Measurements from ENCODE around the gene POMGNT1. TPM values are rescaled to one million over a fixed set of nuclear protein-coding genes. Genes with fewer than 3 reads are reported as not detected.
"Not testable (repeated sequence)": the region's sequence is repeated elsewhere in the genome, so short reads cannot be mapped to it uniquely, and the experiment has no call there.

Gene POMGNT1
- polyA plus RNA-seq, 3 donors = 10.3 to 16.7 (median 12.2) TPM

- Mint-ChIP-seq H3K4me1 (peaks cover 26% of the 10 kb centered on the region), H3K27me3 (ENCODE audit: low read depth in 3 of 3) (peaks cover 0 to 3% (median 0%) of the 10 kb centered on the region in 3 donors), H3K4me3 (no peak overlapping the region), H3K36me3 (peaks cover 0 to 3% of the 10 kb centered on the region in 2 donors), H3K9me3 (peaks cover 0 to under 1% (median 0%) of the 10 kb centered on the region in 7 donors), H3K27ac (no peak overlapping the region)
- Histone ChIP-seq H3K27ac (ENCODE audit: low read depth in 1 of 2, low read length in 2 of 2) (no peak overlapping the region), H3K4me3 (replicated peaks in 1 of 3; ENCODE audit: low read depth in 2 of 3, low read length in 3 of 3) (no peak overlapping the region), H4K20me1 (ENCODE audit: insufficient read depth, low read length) (no peaks in the 10 kb centered on the region), H3K4me1 (ENCODE audit: control insufficient read depth in 1 of 2, insufficient read depth in 2 of 2, low read length in 2 of 2) (peaks cover 19 to 20% of the 10 kb centered on the region in 2 donors), H3K9me3 (replicated peaks in 1 of 2; ENCODE audit: control insufficient read depth in 1 of 2, insufficient read depth in 1 of 2, low read length in 2 of 2) (no peaks in the 10 kb centered on the region), H3K27me3 (ENCODE audit: control insufficient read depth in 2 of 2, insufficient read depth in 2 of 2, low read length in 2 of 2) (no peaks in the 10 kb centered on the region), H3K9ac (ENCODE audit: insufficient read depth, low read length, poor library complexity, severe bottlenecking) (no peak overlapping the region), H3K79me2 (ENCODE audit: insufficient read depth, low read length) (peaks cover 21% of the 10 kb centered on the region), H3K36me3 (replicated peaks in 1 of 2; ENCODE audit: control insufficient read depth in 1 of 2, insufficient read depth in 2 of 2, low read length in 2 of 2) (peaks cover 0 to under 1% of the 10 kb centered on the region in 2 donors), H3K4me2 (replicated peaks; ENCODE audit: extremely low read depth, low read length, poor library complexity, severe bottlenecking) (no peak overlapping the region), H2AFZ (ENCODE audit: insufficient read depth, low read depth, low read length, poor library complexity, severe bottlenecking) (peak overlapping the region; percentile 46)
- WGBS (ENCODE audit: insufficient coverage) = 40% methylated on average over 1 of the region's 3 CpGs
- DNase-seq = peak in 1 of 3 donors; percentile 15
- intact Hi-C loops (cut with micrococcal nuclease) = loop anchor here (5.0 kb wide), 2 partner anchors 57 to 107 kb away; partner anchors contain the start of genes LRRC41 (in 1 of the 2) and UQCRH (in 1 of the 2)
- peak; percentile 31 for TF ChIP-seq CTCF (IDR thresholded peaks at IDR 0.05)
These were observed 46.6 kb upstream of the POMGNT1 start for GRCh38 chr1:46244656-46245371.

- H3K4me3 ChIP-seq (replicated peaks in 1 of 3; ENCODE audit: low read depth in 2 of 3, low read length in 3 of 3); H3K27me3 Mint-ChIP-seq (ENCODE audit: low read depth in 3 of 3); H3K9me3 ChIP-seq (replicated peaks in 1 of 2; ENCODE audit: control insufficient read depth in 1 of 2, insufficient read depth in 1 of 2, low read length in 2 of 2); H3K36me3 Mint-ChIP-seq; intact Hi-C loops (cut with micrococcal nuclease); H3K27ac ChIP-seq (ENCODE audit: low read depth in 1 of 2, low read length in 2 of 2); H3K4me2 ChIP-seq (replicated peaks; ENCODE audit: extremely low read depth, low read length, poor library complexity, severe bottlenecking); DNase-seq; H3K9me3 Mint-ChIP-seq; H4K20me1 ChIP-seq (ENCODE audit: insufficient read depth, low read length); H3K9ac ChIP-seq (ENCODE audit: insufficient read depth, low read length, poor library complexity, severe bottlenecking); H3K36me3 ChIP-seq (replicated peaks in 1 of 2; ENCODE audit: control insufficient read depth in 1 of 2, insufficient read depth in 2 of 2, low read length in 2 of 2); H3K27me3 ChIP-seq (ENCODE audit: control insufficient read depth in 2 of 2, insufficient read depth in 2 of 2, low read length in 2 of 2); H2AFZ ChIP-seq (ENCODE audit: insufficient read depth, low read depth, low read length, poor library complexity, severe bottlenecking); H3K27ac Mint-ChIP-seq: not testable (repeated sequence)
- peak overlapping the region in 1 of 2 donors; percentile 6 for H3K4me3 Mint-ChIP-seq
- Histone ChIP-seq H3K4me1 (ENCODE audit: control insufficient read depth in 1 of 2, insufficient read depth in 2 of 2, low read length in 2 of 2) (peaks cover 19 to 20% of the 10 kb centered on the region in 2 donors), H3K79me2 (ENCODE audit: insufficient read depth, low read length) (peaks cover 13% of the 10 kb centered on the region)
- H3K4me1 Mint-ChIP-seq = peaks cover 20% of the 10 kb centered on the region
- 94% methylated on average over 3 of the region's 3 CpGs for WGBS (ENCODE audit: insufficient coverage)
These were observed 45.6 kb upstream of the POMGNT1 start for GRCh38 chr1:46243831-46244230.
